ENCODE measurements around the gene IRF2BP1.
A peak's percentile ranks its signal among the peaks of the same experiment; 100 is the strongest.
"Not testable (repeated sequence)": the region's sequence is repeated elsewhere in the genome, so short reads cannot be mapped to it uniquely, and the experiment has no call there.

IRF2BP1 gene

GRCh38 chr19:45901912-45902650 is 16.1 kb upstream of the IRF2BP1 start, which contains the start of gene MYPOP:
Gene MYPOP, minus strand, starts transcription at chr19:45902613. Its CDS starts 840 bp downstream, at chr19:45901773.
- DNase-seq (ENCODE audit: low spot score), result no peak

GRCh38 chr19:45901432-45901911 is 15.5 kb upstream of the IRF2BP1 start:
- no peak for DNase-seq (ENCODE audit: low spot score)

- DNase-seq (ENCODE audit: low spot score), result no peak
Measured at GRCh38 chr19:45900738-45901431, 14.9 kb upstream of the IRF2BP1 start.

- no peak for DNase-seq (ENCODE audit: low spot score)
Measured at GRCh38 chr19:45899919-45900589, 14.1 kb upstream of the IRF2BP1 start.

- no peak for DNase-seq (ENCODE audit: low spot score)
Measured at GRCh38 chr19:45899253-45899652, 13.3 kb upstream of the IRF2BP1 start.

- no peak for DNase-seq (ENCODE audit: low spot score)
Measured at GRCh38 chr19:45897261-45897812, 11.4 kb upstream of the IRF2BP1 start.

GRCh38 chr19:45895983-45896599 is 10.2 kb upstream of the IRF2BP1 start:
- DNase-seq (ENCODE audit: low spot score), result not testable (repeated sequence)

GRCh38 chr19:45895519-45895972 is 9.6 kb upstream of the IRF2BP1 start:
- DNase-seq (ENCODE audit: low spot score), result no peak

GRCh38 chr19:45890877-45891276 is 4.9 kb upstream of the IRF2BP1 start:
- DNase-seq (ENCODE audit: low spot score), result no peak

GRCh38 chr19:45889210-45889885 is 3.4 kb upstream of the IRF2BP1 start:
- no peak for DNase-seq (ENCODE audit: low spot score)

GRCh38 chr19:45887200-45887710 is 1.3 kb upstream of the IRF2BP1 start:
- no peak for DNase-seq (ENCODE audit: low spot score)

GRCh38 chr19:45886427-45887199 is 672 bp upstream of the IRF2BP1 start:
- peak; percentile 95 for DNase-seq (ENCODE audit: low spot score)

- DNase-seq (ENCODE audit: low spot score), result no peak
Measured at GRCh38 chr19:45884682-45885555, 1.0 kb downstream of the IRF2BP1 start.

- no peak for DNase-seq (ENCODE audit: low spot score)
Measured at GRCh38 chr19:45883881-45884681, 1.9 kb downstream of the IRF2BP1 start.

GRCh38 chr19:45883586-45883880 is 2.4 kb downstream of the IRF2BP1 start:
- no peak for DNase-seq (ENCODE audit: low spot score)

- DNase-seq (ENCODE audit: low spot score), result peak; percentile 87
Measured at GRCh38 chr19:45882652-45883585, 3.0 kb downstream of the IRF2BP1 start.

GRCh38 chr19:45881909-45882528 is 3.9 kb downstream of the IRF2BP1 start:
- DNase-seq (ENCODE audit: low spot score), result no peak
